RPMI7951 (cell line): ENCODE results near the gene BCL6. TPM values are rescaled to one million over a fixed set of nuclear protein-coding genes. Genes with fewer than 3 reads are reported as not detected.

Experiments
- DNase-seq: peaks from one replicate; pipeline ENCODE4 v3.0.0-alpha.2; 2012; ENCODE audit warnings: low read depth
- total RNA-seq: library from RNA; depleted of rRNA; stranded (reverse); fragments of >200 nt; shearing (Covaris generic); gene quantifications from 2 replicates; pipeline ENCODE4 v1.2.3, GENCODE V29; 2014; rRNA removed

BCL6 gene
- 5.8 and 10.1 TPM in 2 replicates for total RNA-seq

DNA sequence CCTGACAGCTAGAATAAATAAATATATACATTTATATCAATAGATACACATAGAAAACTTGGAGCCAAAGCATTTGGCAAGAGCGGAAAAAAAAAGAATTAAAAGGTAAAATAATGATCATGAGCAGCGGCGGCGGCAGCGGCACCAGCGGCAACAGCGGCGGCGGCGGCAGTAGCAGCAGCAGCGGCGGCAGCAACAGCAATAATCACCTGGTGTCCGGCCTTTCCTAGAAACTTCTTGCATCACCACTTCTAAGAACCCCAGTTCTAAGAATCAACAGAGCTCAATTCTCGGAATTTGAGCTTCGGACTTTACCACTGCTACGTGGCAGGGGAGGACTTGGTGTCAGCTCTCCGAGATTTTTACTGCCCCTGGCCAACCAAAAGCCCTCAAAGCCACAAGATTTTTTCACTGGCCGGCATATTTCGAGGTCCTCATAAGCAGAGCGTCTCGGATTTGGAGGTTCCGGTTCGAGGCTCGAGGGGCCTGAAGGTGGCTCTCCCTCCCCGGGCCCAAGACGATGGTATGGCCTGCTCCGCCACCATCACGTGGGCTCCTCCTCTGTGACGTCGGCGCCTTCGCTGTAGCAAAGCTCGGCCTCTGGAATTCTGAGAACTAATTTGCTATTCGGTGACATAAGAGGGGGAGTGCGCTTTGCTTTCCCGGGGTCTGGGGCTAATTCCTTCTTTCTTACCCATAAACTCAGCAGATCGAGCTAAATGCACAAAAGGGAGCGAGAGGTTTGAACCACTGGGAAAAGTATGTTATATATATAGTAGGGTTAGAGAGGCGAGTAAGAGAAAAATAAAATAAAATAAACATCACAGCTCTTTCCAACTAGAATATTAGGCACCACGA is at the start of gene BCL6:
TSS of gene BCL6 (minus strand) at position 268 of the 858 bp plus-strand sequence. CDS start 11,775 bp downstream, outside the sequence.
- peak; percentile 98 for DNase-seq

DNA sequence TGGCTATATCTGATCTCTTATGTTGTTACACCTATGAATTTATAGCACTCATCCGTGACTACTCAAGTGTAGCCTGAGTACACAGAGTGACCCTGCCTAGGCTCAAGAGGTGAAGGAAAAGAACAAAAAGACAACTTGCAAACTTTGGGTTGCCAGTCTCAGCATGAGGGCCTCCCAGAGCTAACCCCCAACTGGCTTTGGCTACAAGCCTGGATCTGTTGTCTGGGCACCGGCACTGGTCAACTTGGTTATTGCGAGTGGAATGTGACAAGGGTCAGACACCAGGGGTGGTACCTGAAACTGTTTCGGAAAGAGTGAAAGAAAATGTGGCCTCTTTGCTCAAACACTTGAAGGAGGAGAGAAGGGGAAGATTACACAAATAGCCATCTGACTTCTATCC is 49.5 kb upstream of the BCL6 start:
- no peak for DNase-seq

DNA sequence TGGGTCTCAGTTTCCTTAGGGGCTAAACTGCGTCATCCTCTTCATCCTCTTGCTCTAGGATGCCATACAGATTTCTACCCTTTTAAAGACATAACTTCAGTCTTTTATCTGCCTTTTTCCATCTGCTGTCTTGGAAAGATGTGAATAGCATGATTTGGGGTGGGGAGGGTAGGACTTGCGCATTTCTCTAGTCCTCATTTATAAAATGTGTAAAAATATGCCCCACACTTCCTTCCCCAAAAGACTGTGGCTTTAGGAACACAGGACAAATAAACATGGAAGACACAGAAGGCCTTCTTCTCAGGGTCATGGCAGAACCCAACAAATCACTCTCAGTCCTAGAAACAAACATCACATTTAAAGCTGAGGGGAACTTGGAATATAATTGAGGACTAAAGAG is 48.4 kb upstream of the BCL6 start:
- peak; percentile 10 for DNase-seq

DNA sequence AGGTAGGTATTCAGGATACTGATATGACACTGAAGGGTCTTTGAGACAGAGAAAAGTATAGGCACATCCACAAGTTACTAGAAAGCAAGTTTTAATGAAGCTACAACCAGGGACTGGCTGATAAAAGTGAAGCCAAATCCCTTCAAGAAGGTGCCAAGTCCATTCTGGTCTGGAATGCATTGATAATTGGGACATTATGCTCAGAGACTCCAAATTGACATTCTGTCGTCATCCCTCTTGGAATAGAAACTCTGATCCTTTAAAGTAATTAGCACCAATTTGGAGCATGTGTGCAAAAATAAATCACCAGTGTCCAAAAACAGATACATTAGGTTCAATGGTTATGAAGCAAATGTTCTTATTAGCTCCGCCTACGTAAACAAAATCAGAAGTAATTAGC is 47.3 kb upstream of the BCL6 start:
- DNase-seq: no peak

DNA sequence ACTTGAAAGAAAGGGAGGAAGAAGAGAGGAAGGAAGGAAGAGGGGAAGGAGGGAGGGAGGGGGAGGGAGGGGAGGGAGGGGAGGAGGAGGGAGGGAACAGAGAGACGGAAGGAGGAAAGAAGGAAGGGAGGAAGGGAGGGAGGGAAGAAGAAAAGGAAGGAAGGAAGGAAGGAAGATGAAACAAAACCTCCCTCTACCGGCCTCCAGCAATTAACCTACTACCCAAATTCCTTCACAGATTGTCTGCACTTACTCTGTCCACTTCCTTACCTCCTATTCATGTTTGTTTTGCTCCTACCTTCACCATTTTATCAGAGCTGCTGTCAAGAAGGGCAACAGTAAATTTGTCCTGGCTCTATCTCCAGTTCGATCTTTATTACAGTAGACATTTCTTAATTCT is 44.6 kb upstream of the BCL6 start:
- no peak for DNase-seq

DNA sequence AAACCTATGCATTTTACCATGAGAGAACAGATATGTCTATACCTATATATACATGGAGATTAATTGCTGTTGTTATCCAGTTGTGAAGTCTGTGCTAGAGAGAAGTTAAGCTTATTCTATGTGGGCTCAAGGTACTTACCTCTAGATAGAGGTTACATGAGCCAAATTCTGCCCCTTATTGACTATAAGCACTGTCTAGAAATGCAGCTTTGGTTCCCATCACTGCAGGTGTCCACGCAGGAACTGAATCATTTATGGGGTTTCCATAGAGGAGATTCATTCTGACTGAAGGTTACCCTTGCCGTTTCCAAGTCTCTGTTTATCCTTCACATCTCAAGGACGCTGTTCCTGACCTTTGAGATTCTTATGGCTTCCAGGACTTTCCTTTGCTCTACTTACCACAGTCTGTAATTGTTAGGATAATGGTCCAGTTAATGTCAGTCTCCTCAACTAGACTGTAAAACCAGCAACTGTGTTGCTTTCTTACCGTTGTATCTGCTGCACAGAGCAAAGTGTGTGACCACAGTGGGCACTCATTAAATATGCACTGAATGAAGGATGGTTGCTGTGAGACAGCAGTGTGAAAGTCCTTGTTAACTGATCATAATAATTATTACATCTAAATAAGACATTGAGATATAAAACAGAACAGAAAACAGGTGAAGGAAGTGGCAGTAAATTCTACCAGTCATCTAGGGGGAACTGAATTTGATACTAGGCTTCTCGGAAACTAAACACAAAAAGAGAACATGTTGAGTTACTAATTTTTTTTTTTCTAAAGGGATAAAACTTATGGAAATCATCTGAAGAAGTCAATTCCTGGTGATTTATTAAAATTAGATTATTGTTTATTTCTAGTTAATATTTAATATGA is 44.0 kb upstream of the BCL6 start:
- DNase-seq: no peak

DNA sequence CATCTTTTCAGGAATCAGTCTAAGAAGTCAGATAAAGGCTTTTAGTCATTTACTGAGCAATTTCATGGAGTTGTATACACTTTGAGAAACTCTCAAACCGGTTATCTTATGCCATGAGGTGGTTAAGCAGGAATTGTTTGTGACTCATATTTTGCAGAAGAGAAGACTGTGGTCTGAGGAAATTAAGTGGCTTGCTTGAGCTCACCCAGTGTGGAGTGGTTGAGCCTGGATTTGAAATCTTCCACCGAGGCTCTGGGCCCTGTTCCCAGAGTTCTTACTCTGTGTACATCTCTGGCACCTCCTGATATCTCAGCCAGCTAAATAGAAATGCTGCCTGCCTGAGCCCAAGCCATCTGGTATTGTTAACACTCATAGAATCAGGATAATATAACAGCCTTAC is 37.8 kb upstream of the BCL6 start:
- DNase-seq: peak; percentile 92

DNA sequence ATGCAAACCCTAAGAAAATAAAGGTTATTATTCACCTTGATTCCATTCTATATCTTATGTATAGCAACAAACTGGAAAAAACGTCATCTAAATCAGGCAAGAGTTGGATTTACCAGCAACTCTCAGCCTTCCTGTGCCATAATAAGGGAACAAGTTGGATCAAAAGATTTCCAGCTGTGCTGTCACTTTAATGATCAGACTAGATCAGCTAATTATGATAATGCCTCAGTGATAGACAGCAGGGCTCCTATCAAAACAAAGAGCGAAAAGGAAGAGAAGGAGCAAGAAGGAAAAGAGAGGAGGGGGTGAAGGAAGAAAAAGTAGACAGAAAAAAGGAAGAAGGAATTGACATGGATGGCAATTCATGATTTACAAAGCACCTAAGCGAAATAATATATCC is 36.7 kb upstream of the BCL6 start:
- DNase-seq: no peak

DNA sequence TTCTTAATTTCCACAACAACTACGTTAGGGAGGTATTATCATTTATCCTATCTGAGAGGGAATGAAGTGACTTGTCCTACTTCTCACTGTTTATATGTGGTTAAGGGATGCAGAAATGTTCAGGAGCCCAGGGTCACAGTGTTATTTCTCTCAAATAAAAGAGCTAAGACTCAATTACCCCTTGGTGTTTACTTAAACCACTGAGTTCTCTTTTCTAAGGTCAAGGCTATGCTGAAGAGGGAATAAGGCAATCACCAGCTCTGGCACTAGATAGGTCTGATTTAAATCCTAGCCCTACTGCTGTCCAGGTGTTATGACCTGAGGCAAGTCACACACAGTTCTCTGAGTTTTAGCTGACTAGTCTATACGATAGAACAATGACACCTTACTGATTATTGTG is 35.7 kb upstream of the BCL6 start:
- no peak for DNase-seq

DNA sequence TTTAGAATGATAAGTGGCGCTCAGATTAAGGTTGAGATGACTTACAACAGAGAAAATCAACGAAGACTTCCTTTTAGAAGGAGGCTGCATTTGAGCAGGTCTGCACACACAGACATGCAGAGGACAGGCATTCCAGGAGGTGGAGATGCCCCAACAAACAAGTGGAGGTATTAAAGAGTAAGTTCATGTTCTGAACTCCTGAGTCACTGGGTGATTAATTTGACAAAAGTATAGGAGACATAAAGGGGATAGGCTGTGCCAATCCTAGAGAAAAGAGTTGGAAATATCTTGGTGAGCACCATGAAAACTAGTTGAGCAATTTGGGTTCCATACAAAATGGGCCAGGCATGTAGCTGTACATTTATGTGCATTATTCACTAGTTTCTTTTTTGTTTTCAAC is 33.5 kb upstream of the BCL6 start:
- no peak for DNase-seq

DNA sequence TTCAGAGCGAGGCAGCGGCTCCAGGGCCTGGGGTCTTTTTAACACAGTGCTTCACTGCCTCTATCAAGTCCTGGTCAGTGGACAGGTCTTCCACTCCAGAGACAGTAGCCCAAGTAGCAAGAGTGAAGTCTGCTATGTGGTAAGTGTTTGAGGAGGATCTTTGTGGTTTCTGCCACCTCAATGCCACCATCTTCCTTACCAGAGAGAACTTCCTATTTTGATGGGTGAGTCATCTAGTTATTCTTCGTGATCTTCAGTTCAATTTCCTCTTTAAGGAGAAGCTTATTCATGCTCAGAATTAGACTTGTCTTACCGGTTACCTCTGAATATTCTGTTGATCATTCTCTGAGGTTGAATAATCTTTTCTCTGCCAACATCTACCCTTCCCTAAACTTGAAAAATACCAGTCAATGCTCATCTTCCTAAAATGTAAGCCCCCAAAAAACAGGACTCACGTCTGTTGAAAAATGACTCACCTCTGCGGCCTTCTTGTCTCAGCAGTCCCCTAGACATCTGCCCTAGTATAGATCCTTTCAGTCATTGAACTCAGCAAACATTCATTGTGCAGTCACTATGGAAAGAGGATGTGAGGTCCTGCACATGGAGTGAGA is 32.2 kb upstream of the BCL6 start:
- DNase-seq: peak; percentile 80

DNA sequence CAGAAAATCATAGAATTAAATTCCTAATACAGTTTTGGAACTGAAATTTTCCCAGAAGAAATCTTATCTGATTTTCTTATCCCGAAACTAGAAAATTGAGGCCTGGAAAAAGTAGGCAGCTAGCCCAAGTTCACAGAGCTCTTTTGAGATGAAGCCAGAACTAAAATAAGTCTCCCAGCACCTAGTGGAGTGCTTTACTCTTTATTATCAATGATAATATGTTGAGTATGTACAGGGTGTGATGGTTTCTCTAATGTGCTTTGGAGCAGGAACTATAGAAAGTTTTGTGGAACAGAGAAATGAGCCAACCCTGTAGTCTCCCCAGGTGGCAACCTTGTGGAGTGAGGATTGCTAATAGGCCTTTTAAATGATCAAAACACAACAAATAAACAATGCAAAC is 30.3 kb upstream of the BCL6 start:
- no peak for DNase-seq

DNA sequence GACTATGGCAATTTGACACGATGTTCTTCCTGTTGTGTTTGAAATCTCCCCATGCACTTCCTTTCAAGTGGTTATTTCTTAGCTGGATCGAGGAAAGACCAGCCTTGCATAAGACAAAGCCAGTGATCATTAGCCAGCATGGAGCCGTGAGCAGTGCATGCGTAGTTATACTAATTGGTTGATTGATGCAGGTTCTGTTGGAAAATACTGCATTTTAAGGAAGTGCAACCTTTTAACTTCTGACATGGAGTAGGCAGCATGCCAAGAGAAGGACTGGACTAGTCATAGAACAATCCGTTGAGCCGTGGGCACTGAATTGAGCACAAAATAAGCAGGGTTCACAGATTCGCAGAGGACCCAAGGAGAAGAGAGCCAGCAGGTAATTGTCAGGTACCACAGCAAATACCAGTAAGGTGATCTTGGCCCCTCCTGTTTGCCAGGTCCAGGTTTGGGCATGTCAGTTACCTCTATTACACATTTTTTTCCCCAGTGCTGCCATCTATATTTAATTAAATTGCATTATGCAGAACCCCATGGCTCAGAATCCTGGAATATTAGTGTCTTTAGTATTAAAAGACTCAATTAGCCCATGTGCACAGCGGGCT is 29.0 kb upstream of the BCL6 start:
- DNase-seq: no peak

DNA sequence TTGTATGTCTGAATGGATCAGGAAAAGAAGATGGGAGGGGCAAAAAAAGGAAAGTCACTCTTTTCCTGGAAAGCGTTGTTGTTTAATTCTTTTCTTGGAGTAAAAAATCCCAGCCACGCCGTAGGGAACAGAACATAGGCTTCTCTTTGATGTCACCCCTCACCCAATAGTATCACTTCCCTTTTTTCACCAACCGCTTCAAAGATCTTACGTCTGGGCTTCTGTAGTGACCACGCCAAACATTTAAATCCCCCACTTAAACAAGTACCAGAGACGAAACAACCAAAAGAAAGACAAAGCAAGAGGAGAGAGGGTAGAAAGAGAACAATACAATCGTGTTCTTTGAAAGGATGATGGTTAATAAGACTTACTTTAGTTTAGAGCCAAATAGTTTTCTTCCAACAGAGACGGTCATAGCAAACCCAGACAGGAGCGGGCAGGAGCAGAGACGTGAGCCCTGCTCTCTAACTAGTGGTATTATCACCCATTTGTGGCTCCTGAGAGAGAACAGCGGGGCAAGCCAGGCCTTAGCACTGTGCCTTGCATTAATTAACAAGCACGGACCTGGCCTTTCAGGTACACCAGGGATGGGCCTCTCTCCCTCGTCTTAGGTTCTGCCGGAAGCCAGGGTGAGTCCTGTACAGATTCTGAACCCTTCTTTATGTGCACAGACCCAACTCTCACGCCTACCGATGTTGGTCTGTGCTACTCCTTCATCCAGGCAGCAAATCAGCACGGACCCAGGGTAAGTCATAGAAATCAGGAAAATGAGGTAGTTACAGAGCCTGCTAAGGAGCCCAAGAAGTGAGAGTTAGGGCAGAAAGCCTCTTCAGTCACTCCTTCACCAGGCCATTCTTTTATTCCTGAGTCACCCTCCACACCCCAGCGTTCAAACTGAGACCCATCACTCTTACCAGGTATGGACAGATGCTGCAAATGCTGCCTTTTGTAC is 28.2 kb upstream of the BCL6 start:
- no peak for DNase-seq

DNA sequence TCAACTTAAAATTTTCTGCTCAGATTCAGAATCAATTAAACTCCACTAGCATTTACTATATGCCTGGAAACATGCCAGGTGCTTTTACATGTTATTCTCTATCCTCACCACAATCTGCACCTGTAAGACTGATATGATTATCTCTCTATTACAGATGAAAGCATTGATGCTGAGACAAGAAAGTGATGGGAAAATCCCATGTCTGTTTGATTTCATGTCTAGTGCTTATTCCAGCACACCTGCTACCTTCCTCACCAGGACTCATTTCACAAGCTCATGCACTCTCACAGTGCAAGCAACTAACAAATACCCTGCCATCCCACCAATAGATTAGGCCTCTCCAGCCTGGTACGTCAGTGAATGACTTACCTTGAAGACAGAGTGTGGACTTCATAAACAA is 25.0 kb upstream of the BCL6 start:
- DNase-seq: no peak

DNA sequence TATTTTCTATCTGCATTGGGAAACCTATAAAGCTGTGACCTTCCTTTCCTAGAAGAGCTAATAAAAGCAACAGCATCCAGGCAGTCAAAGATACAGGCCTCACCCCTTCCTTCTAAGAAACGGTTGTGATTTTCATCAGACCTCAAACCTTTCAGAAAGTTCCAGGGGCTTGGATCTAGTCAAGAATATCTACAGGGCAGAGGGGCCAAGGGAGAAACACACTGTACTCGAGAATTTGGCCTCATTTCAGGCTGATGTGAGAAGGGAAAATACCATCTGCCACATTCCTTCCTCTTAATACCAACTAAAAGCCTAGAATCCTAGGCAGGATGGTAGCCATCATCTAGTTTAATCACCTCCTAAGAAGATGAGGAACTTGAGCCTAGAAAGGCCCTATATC is 24.5 kb upstream of the BCL6 start:
- no peak for DNase-seq

DNA sequence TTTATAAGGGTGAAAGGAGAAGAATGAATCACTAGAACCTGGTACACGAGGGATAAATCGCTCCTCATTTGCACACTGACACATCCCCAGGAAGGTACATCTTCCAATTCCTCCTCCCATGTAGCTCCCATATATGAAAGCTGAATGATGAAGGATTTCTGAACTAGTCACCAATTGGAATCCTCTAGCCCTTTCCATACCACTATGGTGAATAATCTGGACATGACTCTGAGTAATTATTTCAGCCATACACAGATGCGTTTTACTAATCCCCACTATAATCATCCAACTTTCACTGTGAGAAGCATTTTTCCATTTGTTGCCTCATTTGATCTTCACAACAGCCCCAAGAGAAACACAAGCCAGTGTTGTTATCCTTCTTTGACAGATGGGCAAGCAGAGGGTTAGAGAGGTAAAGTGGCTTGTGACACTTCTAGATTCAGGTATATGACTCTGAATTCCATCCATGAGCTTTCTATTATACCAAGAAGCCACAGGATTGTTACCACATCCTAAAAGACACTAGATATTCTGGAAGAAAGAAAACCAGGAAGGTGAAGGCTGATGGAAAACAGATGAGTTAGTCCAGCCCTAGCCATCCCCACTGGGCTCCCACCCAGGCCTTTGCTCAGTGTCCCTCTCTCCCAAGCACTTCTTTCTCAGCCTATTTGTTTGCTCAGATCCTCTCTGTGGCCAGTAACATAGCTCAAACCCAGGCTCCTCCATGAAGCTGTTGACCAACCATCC is 22.2 kb upstream of the BCL6 start:
- peak; percentile 51 for DNase-seq

DNA sequence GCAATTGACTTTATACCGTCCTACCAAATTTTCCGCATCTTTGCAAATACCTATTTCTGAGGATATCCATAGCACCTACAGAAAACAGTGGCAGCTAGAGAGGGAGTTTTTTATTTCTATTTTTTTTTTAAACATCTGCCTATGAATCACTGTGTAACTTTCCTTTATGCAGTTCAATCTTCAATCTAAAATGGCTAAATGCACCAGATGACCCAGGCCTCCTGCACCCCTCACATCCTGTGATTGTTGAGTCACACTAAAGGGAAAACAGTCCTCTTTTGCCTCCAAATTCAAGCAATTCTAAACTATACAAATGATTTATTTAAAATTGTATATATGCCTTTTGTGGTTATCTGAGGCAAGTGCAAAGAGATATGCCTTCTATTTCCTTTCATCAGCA is 20.1 kb upstream of the BCL6 start:
- DNase-seq: peak; percentile 21

DNA sequence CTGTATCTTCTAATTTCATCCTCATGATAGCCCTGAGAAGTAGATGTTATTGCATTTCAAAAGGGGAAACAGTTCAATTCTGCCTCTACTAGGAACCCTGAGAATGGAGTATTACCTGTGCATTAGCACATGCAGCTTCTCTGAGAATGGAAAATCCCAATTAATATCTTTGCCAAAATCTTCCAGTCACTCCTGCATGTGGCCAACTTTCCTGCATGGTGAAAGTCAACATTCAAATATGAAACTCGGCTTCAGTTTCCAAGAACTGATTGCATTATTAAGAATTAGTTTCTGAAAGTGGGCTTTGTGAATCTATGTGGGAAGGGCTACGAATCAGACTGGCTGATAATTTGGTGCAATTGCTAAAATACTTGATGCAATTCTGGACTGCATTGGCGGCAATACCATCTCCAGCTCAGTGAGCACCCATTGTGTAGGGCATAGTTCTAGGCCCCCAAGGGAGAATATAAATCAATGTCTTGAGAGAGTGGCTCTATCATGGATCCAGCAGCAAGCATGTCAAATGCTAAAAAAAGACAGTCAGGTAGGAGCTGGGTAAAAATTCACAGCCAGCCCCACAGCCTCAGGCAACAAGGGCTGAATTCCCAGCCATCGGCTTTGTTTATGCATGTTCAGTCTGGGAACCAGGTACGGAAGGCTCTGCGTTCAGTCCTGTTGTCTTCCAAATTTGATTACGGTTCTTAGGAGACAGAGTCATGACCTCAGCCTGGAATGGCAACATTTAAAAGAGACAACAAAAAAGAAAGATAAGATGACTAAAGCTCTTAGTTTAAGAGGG is 18.8 kb upstream of the BCL6 start:
- no peak for DNase-seq
